Effector memory CD8-positive, alpha-beta T cell (primary cell): Measurements from ENCODE around the gene CFB.

Source experiments
- ATAC-seq: fragments of 150-1000 bp; cut with Tn5 transposase; replicated peaks from 2 replicates; pipeline ENCODE4 v1.10.0; 2021; ENCODE audit warnings: mild to moderate bottlenecking, moderate library complexity
- DNase-seq, 3 experiments: peaks; one replicate each; pipeline ENCODE4 v3.0.0; 2021
- H3K27ac Mint-ChIP-seq, 2 donors: one replicate each; pipeline ENCODE4 v1.8.0; 2022; ENCODE audit warnings: mild to moderate bottlenecking in 2 of 2, mixed read lengths in 2 of 2, moderate library complexity in 2 of 2
- H3K27me3 Mint-ChIP-seq, 2 donors: one replicate each; pipeline ENCODE4 v1.8.0; 2022; ENCODE audit warnings: mixed read lengths in 2 of 2
- H3K36me3 Mint-ChIP-seq: one replicate; pipeline ENCODE4 v1.8.0; 2022; ENCODE audit warnings: mild to moderate bottlenecking, moderate library complexity, mixed read lengths; ENCODE audit not compliant: insufficient read depth
- H3K4me1 Mint-ChIP-seq, 2 donors: one replicate each; pipeline ENCODE4 v1.8.0; 2022; ENCODE audit warnings: low read depth in 2 of 2, mixed read lengths in 2 of 2
- H3K4me3 Mint-ChIP-seq, 2 donors: one replicate each; pipeline ENCODE4 v1.8.0; 2022; ENCODE audit warnings: mild to moderate bottlenecking in 2 of 2, mixed read lengths in 2 of 2, moderate library complexity in 2 of 2
- H3K9me3 Mint-ChIP-seq, 2 donors: one replicate each; pipeline ENCODE4 v1.8.0; 2022; ENCODE audit warnings: mixed read lengths in 2 of 2
- total RNA-seq, 9 experiments: gene quantifications; one replicate each; lab custom pipeline; 2026; lab: John Stamatoyannopoulos, UW

Gene CFB
- 0 to 0.12 (median 0) reads per million in 9 experiments for total RNA-seq

DNA sequence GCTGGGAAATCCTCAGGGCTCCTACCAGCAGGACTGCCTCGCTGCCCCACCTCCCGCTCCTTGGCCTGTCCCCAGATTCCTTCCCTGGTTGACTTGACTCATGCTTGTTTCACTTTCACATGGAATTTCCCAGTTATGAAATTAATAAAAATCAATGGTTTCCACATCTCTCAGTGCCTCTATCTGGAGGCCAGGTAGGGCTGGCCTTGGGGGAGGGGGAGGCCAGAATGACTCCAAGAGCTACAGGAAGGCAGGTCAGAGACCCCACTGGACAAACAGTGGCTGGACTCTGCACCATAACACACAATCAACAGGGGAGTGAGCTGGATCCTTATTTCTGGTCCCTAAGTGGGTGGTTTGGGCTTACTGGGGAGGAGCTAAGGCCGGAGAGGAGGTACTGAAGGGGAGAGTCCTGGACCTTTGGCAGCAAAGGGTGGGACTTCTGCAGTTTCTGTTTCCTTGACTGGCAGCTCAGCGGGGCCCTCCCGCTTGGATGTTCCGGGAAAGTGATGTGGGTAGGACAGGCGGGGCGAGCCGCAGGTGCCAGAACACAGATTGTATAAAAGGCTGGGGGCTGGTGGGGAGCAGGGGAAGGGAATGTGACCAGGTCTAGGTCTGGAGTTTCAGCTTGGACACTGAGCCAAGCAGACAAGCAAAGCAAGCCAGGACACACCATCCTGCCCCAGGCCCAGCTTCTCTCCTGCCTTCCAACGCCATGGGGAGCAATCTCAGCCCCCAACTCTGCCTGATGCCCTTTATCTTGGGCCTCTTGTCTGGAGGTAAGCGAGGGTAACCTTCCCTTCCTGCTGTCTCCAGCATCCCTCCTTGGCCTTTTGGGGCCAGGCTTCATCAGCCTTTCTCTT, at the start of gene CFB:
TSS of gene CFB (plus strand) at position 589 of the 863 bp plus-strand sequence. CDS start at position 716, 127 bp downstream.
- no peak for DNase-seq
- ATAC-seq = no peak
- H3K4me1 Mint-ChIP-seq = peaks cover 4 to 5% of the 10 kb centered on the region in 2 donors
- H3K36me3 Mint-ChIP-seq = peaks cover 11% of the 10 kb centered on the region
- no peak within 1 kb of the TSS for H3K4me3 Mint-ChIP-seq
- no peaks in the 10 kb centered on the region for H3K9me3 Mint-ChIP-seq
- H3K27ac Mint-ChIP-seq = no peak within 1 kb of the TSS
- H3K27me3 Mint-ChIP-seq = peaks cover 21 to 54% of the 10 kb centered on the region in 2 donors

DNA sequence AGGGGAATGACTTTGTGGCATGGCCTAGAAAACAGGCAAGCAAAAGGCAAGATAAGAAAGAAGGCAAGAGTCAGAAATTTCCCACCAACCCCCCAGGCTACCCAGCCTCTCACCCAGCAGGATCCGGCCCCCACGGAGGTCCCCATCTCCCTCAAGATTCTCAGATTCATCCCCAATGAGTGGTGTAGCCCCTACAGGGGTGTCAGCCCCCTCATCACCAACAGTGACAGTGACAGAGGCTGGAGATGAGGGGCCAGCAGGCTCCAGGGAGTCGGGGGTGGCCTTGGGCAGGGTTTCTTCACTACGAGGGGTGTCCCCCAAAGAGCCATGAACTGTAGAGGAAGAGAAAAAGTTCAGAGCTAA, 49.4 kb upstream of the CFB start:
- ATAC-seq (no peak), DNase-seq (no peak)
- H3K36me3 Mint-ChIP-seq = peaks cover 43% of the 10 kb centered on the region
- H3K4me3 Mint-ChIP-seq = peak overlapping the region; percentile 76 to 84
- H3K27me3 Mint-ChIP-seq = no peaks in the 10 kb centered on the region
- H3K4me1 Mint-ChIP-seq = peaks cover 29 to 35% of the 10 kb centered on the region in 2 donors
- H3K9me3 Mint-ChIP-seq = no peaks in the 10 kb centered on the region
- peak overlapping the region; percentile 87 to 89 for H3K27ac Mint-ChIP-seq

DNA sequence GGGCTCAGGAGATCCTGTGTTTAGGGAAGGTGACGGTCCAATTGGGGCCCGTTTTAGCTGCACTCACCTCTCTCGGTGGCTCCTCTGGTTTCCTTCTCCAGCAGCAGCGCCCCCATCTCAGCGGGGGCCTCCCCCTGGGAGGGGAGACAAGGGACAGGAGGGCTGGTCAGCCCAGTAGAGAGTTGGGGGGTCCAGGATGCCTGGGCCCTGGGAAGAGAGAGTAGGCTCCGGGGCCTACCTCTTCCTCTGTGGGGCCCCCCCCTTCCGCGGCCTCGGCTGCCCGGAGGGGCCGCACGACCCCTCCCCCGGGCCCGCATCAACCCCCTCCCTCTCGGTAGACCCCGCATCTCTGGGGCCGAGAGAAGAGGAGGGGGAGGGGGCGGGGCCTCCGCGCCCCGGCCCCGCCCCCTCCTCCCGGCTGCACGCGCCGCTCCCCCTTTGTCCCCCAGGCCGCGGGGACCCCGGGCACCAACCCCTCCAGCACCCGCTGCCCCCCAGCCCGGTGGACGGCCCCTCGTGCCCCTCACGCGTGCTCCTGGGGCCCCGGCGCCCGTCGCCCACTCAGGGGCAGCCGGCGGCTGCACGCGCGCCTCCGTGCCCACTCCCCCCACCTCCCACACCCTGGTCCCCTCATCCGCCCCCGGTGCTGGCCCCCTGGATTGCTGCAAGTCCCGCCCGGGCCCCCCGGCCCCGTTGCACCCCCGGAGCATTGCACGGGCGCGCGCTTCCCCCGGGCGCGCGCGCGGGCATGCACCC, 48.9 kb upstream of the CFB start:
- peak in 1 of 3 experiments; percentile 24 for DNase-seq
- Mint-ChIP-seq H3K27me3 (no peaks in the 10 kb centered on the region), H3K9me3 (no peaks in the 10 kb centered on the region), H3K27ac (peak overlapping the region; percentile 87 to 89), H3K4me3 (peak overlapping the region; percentile 94 to 95), H3K4me1 (peaks cover 29 to 35% of the 10 kb centered on the region in 2 donors), H3K36me3 (peaks cover 39% of the 10 kb centered on the region)
- ATAC-seq = no peak

DNA sequence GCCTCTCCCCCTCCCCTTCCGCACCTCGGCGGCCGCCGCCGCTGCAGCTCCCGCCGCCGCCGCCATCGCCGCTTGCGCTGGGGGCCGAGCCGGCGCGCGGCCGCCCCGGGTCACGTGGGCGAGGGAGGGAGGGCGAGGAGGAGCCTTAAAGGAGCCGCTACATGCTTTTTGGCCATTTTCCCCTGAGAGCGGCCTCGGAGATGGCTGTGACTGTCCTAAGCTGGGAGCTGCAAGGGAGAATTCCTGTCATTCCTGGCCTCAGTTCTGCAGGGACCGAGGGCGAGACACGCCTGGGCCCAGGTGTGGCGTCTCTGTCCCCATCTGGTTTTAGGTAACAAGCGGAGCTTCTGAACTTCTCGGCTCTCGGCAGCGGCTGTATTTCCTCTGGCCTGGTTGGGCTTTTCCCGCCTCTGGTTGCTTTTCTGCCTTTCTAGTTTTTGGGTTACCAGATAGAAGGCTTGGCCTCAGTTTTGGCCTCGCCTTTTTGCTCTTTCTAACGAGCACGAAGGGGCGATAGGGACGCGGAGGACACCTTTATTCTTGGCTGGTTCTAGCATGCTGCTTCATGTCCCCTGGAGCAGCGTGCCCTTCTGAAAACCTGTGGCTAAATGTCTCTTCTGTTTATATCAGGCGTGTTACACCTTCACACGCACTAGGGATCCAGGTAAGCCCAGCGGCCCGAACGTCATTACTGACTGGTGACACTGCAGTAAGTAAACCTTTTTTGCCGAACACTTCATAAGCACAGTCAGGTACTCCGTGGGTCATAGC, 48.1 kb upstream of the CFB start, which contains the start of gene EHMT2:
TSS of gene EHMT2 (minus strand) at position 87 of the 771 bp plus-strand sequence. CDS start at position 66, 21 bp downstream.
- Mint-ChIP-seq H3K4me1 (peaks cover 33 to 41% of the 10 kb centered on the region in 2 donors), H3K27ac (peak within 1 kb of the TSS; percentile 90 to 91), H3K36me3 (peaks cover 41% of the 10 kb centered on the region), H3K4me3 (peak within 1 kb of the TSS; percentile 94 to 95), H3K9me3 (no peaks in the 10 kb centered on the region), H3K27me3 (no peaks in the 10 kb centered on the region)
- ATAC-seq = peak; percentile 62
- peak; percentile 79 to 82 (median 81) for DNase-seq

DNA sequence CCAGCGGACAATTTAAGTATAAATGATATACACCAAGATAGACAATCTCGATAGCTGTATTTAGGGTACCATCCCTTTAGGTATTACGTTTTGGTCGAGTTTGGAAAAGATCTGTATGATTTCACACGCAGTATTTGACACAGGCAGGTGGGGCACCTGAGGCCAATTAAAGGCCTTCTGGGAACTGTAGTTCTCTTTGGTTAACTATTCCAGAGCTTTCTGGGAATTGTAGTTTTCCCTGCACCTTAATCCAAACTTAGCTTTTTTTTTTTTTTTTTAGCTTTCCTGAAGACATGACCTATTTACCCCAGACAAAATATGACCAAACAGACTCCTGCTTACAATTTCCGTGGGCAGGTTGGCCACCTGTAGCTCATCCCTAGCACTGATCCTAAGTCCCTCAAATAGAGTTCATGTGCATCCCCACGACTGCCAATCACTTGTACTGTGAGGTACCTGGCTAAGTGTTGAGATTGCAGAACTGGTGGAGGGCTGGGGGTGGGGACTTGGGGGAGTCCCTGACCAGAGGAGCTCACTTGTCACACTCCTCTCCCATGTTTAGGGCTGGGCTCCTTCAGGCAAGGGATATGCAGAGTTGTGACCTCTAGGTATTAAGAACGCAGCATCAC, 47.4 kb upstream of the CFB start:
- Mint-ChIP-seq H3K36me3 (peaks cover 43% of the 10 kb centered on the region), H3K4me3 (peak overlapping the region; percentile 94 to 95), H3K27me3 (no peaks in the 10 kb centered on the region), H3K27ac (peak overlapping the region; percentile 90 to 91), H3K4me1 (peaks cover 37 to 41% of the 10 kb centered on the region in 2 donors), H3K9me3 (no peaks in the 10 kb centered on the region)
- ATAC-seq (peak; percentile 23), DNase-seq (peak in 1 of 3 experiments; percentile 8)

DNA sequence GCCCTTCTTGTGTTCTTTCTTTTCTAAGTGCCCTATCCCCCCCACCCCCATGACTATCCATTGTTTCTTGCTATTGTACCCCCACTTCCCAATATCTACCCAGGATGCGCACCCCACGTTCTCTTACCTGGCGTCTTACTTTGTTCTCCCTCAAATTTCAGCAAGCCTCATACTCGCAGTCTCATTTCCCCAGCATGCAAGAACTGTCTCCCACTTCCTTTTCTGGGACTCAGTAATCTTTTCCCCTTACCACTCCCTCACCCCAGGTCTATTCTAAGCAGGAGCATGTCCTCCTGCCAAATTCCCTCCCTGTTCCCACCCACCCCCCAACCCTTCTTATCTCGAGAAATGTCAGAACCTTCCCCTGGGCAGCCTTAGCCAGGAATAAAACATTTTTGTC, 46.7 kb upstream of the CFB start:
- peak overlapping the region in 1 of 2 donors; percentile 41 for H3K27ac Mint-ChIP-seq
- no peaks in the 10 kb centered on the region for H3K9me3 Mint-ChIP-seq
- no peak for DNase-seq
- peaks cover 38% of the 10 kb centered on the region for H3K36me3 Mint-ChIP-seq
- peak overlapping the region; percentile 9 to 94 for H3K4me3 Mint-ChIP-seq
- ATAC-seq = no peak
- no peaks in the 10 kb centered on the region for H3K27me3 Mint-ChIP-seq
- H3K4me1 Mint-ChIP-seq = peaks cover 37 to 40% of the 10 kb centered on the region in 2 donors

DNA sequence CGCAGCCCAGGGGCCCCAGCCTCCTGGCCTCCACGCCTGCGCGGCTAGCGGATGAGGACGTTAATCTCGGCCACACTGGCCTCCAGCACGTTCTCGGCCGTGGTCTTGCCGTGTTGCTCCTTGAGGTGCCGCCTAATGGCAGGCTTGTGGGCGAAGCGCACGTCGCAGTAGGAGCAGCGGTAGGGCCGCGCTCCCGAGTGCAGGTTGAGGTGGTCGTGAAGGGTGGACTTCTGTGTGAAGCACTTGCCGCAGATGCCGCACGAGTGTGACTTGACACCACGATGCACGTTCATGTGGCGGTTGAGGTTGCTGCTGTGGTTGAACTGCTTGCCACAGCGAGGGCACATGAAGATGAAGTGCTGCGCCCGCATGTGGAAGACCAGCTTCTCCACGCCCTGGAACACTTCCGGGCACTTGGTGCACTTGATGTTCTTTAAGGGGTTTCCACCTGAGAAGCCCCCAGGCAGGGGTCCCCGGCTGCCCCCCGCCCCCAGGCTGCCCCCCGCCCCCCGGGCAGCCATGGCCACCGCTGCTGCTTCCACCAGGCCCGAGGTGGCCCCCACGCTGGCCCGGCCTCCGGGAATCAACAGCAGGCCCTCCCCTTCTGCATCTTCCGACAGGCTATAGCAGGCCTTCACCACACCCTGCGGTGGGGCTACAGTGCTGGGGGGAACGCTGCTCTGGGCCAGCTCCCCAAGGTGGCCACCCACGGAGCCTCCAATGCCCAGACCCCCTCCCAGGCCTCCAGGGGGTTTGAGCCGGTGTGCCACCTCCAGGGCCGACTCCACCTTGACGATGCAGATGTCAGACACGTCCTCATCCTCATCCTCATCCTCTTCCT, 45.8 kb upstream of the CFB start:
- Mint-ChIP-seq H3K36me3 (peaks cover 36% of the 10 kb centered on the region), H3K4me3 (peak overlapping the region; percentile 9 to 94), H3K27me3 (no peaks in the 10 kb centered on the region), H3K9me3 (no peaks in the 10 kb centered on the region), H3K4me1 (peaks cover 37 to 40% of the 10 kb centered on the region in 2 donors), H3K27ac (peak overlapping the region in 1 of 2 donors; percentile 41)
- peak in 1 of 3 experiments; percentile 10 for DNase-seq
- no peak for ATAC-seq

DNA sequence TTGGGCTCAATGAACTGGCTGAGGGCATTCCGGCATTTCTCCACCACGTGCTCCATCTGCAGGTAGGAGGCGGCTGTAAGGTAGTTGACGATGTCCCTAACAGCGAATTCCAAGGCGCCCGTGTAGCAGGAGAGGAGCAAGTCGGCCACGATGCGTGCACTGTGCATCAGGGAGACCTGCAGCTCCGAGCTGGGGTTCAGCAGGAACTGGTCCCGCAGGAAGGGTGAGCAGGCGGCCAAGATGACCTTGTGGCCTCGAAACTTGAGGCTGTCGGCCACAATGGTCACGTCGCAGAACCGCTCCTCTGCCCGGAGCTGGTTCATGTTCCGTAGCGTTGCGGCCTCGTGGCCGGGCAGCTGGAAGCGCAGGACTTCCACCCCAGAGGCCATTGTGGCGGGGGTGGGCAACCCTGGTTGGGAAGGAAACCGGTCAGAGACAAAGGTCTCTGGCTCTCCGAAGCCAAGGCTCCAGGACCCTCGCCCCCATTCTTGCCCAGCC, 44.9 kb upstream of the CFB start:
- H3K4me1 Mint-ChIP-seq = peaks cover 33 to 36% of the 10 kb centered on the region in 2 donors
- no peak overlapping the region for H3K27ac Mint-ChIP-seq

DNA sequence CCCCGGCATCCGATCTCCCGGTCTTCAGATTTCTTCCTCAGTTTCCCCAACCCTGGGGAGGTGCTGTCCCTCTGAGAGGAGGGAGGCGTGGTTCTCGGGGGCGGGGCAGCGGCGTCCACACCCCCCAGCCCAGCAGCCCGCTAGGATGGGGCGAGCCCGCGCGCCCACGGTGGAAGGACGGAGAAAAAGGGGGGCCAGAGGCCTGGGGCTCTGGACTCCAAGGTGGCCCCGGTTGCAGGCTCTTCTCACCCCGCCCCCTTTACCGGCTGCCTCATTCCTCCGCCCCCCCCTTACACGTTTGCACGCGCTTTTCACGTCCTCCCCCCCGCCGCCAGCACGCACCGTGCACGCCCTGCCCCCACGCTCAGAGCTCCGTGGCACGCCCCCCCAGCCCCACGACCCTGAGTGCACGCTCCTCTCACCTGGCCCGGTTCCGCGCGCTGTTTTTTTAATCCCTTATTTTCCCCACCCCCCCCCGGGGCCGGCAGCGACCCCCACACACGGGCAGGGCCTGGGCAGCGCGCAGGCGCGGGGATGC, 44.4 kb upstream of the CFB start:
- Mint-ChIP-seq H3K4me1 (peaks cover 28 to 31% of the 10 kb centered on the region in 2 donors), H3K27ac (peak overlapping the region; percentile 44 to 82), H3K9me3 (no peaks in the 10 kb centered on the region), H3K27me3 (peaks cover 5 to 7% of the 10 kb centered on the region in 2 donors), H3K36me3 (peaks cover 26% of the 10 kb centered on the region), H3K4me3 (peak overlapping the region; percentile 78 to 86)
- DNase-seq (peak; percentile 52 to 57 (median 55)), ATAC-seq (peak; percentile 19)

More for the DNA sequence above, 44.9 kb upstream of the CFB start:
- no peak for ATAC-seq
- H3K27me3 Mint-ChIP-seq = peaks cover under 1 to 2% of the 10 kb centered on the region in 2 donors
- H3K9me3 Mint-ChIP-seq = no peaks in the 10 kb centered on the region
- H3K36me3 Mint-ChIP-seq = peaks cover 28% of the 10 kb centered on the region
- peak in 1 of 3 experiments; percentile 6 for DNase-seq
- H3K4me3 Mint-ChIP-seq = peak overlapping the region; percentile 78 to 86

DNA sequence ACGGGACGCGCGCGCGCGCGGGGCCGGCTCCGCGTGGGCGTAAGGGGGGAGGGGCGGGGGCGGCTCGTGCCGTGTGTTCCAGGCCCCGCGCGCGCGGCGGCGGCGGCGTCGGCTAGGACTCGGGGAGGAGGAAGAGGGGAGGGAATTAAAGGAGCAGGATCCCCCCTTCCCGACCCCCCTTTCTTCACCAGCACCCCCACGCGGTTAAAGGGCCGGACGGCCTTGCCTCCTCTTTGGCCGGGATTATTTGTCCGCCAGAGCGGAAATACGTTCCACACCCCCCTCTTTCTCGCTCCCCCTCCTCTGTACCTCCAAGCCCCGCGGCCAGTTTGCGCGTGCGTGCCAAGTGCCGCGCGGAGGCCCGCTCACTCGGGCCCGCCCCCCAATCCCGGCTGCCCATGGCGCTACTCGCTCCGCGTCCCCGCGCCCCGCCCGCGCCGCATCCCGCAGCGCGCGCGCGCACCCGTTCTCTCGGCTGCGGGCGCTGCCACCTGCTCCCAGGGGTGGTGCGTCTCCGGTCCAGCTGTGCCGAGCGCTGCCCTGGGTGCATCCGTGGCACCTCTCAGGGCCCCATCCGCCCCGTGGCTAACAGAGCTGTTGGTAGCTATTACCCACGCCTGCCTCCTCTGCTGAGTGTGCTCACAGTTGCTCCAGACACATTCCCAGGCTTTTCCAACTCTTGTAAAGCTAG, 43.8 kb upstream of the CFB start, which contains the start of gene ZBTB12:
TSS of gene ZBTB12 (minus strand) at position 134 of the 691 bp plus-strand sequence. CDS start 781 bp downstream, outside the sequence.
- DNase-seq (peak; percentile 79 to 84 (median 80)), ATAC-seq (peak; percentile 60)
- peaks cover 24% of the 10 kb centered on the region for H3K36me3 Mint-ChIP-seq
- H3K4me1 Mint-ChIP-seq = peaks cover 25 to 28% of the 10 kb centered on the region in 2 donors
- peak within 1 kb of the TSS; percentile 78 to 86 for H3K4me3 Mint-ChIP-seq
- H3K27ac Mint-ChIP-seq = peak within 1 kb of the TSS; percentile 44 to 82
- H3K27me3 Mint-ChIP-seq = peaks cover 6 to 11% of the 10 kb centered on the region in 2 donors
- H3K9me3 Mint-ChIP-seq = no peaks in the 10 kb centered on the region

DNA sequence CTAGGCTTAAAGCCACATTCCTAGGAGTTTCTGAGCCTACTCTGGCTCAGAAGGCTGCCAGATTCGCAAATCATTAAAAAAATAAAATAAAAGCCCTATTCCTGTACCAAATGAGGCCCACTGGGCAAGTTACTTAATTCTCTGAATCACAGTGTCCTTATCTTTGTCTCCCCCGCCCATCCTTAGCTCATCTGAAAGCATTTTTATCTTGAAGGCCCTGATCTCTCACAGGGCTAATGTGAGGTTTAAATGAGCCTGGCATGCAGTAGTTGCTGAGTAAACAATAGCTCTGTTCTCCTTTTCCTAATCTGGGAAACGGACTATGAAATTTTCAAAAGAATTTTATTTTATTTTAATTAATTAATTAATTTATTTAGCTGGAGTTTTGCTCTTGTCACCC, 41.9 kb upstream of the CFB start:
- H3K27me3 Mint-ChIP-seq = peaks cover 6 to 11% of the 10 kb centered on the region in 2 donors
- H3K36me3 Mint-ChIP-seq = peaks cover 19% of the 10 kb centered on the region
- H3K27ac Mint-ChIP-seq = no peak overlapping the region
- ATAC-seq = no peak
- peaks cover 17% of the 10 kb centered on the region in 2 donors for H3K4me1 Mint-ChIP-seq
- no peak for DNase-seq
- no peak overlapping the region for H3K4me3 Mint-ChIP-seq
- no peaks in the 10 kb centered on the region for H3K9me3 Mint-ChIP-seq
